ENCODE results near the gene AXIN1. TPM values are rescaled to one million over a fixed set of nuclear protein-coding genes. Genes with fewer than 3 reads are reported as not detected.

Gene AXIN1
- total RNA-seq, 1 experiment from 2014 or later = 50.3 TPM

DNA sequence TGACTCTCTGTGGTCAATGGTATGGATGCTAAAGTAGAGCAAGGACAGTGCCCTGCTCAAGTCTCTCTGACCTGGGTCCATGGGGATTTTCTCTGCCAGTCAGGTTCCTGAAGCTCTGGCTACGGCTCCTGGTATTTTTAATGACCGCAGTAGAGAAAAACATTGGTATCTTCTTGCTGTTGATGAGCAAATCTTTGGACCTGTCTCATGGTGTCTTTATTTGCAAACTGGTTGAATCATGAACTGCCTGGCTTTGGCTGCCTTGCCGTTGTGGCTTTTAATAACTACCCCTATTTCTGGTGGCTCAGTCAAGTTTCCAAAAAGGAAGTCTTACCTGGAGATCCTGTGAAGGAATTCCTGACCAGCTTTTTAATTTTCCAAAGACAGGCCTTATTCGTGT lies 109.2 kb downstream of the AXIN1 start:
- Mint-ChIP-seq H3K36me3 (no peaks in the 10 kb centered on the region), H3K27me3 (ENCODE audit: low read depth) (no peaks in the 10 kb centered on the region), H3K9me3 (no peaks in the 10 kb centered on the region), H3K4me3 (no peak overlapping the region), H3K27ac (no peak overlapping the region), H3K4me1 (no peaks in the 10 kb centered on the region)
- ATAC-seq = no peak
- TF ChIP-seq TEAD1 (CRISPR knock-in tag; IDR thresholded peaks at IDR 0.05) (no peak), JAZF1 (CRISPR knock-in tag; IDR thresholded peaks at IDR 0.05) (no peak), NFE2L1 (CRISPR knock-in tag; IDR thresholded peaks at IDR 0.05) (no peak), ZNF219 (CRISPR knock-in tag; IDR thresholded peaks at IDR 0.05; ENCODE audit: borderline replicate concordance) (no peak), FOXK1 (CRISPR knock-in tag; IDR thresholded peaks at IDR 0.05) (no peak), TCF7 (CRISPR knock-in tag; IDR thresholded peaks at IDR 0.05; ENCODE audit: low read depth) (no peak), SOX15 (CRISPR knock-in tag; IDR thresholded peaks at IDR 0.05) (no peak), PRRX2 (CRISPR knock-in tag; IDR thresholded peaks at IDR 0.05) (no peak), SMAD3 (CRISPR knock-in tag; IDR thresholded peaks at IDR 0.05; ENCODE audit: borderline replicate concordance) (no peak), MXD4 (CRISPR knock-in tag; IDR thresholded peaks at IDR 0.05; ENCODE audit: borderline replicate concordance) (no peak), CBFB (CRISPR knock-in tag; IDR thresholded peaks at IDR 0.05; ENCODE audit: low read depth) (no peak), MYBL2 (CRISPR knock-in tag; IDR thresholded peaks at IDR 0.05) (no peak), FOXJ3 (CRISPR knock-in tag; IDR thresholded peaks at IDR 0.05; ENCODE audit: borderline replicate concordance) (no peak)
- TF ChIP-seq, protein P1, sequence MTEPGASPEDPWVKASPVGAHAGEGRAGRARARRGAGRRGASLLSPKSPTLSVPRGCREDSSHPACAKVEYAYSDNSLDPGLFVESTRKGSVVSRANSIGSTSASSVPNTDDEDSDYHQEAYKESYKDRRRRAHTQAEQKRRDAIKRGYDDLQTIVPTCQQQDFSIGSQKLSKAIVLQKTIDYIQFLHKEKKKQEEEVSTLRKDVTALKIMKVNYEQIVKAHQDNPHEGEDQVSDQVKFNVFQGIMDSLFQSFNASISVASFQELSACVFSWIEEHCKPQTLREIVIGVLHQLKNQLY (CRISPR knock-in tag; IDR thresholded peaks at IDR 0.05) = no peak
- TF ChIP-seq, protein P2, sequence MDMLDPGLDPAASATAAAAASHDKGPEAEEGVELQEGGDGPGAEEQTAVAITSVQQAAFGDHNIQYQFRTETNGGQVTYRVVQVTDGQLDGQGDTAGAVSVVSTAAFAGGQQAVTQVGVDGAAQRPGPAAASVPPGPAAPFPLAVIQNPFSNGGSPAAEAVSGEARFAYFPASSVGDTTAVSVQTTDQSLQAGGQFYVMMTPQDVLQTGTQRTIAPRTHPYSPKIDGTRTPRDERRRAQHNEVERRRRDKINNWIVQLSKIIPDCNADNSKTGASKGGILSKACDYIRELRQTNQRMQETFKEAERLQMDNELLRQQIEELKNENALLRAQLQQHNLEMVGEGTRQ (CRISPR knock-in tag; IDR thresholded peaks at IDR 0.05) = no peak
- TF ChIP-seq, protein P3, sequence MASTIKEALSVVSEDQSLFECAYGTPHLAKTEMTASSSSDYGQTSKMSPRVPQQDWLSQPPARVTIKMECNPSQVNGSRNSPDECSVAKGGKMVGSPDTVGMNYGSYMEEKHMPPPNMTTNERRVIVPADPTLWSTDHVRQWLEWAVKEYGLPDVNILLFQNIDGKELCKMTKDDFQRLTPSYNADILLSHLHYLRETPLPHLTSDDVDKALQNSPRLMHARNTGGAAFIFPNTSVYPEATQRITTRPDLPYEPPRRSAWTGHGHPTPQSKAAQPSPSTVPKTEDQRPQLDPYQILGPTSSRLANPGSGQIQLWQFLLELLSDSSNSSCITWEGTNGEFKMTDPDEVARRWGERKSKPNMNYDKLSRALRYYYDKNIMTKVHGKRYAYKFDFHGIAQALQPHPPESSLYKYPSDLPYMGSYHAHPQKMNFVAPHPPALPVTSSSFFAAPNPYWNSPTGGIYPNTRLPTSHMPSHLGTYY (CRISPR knock-in tag; IDR thresholded peaks at IDR 0.05) = no peak
- ChIA-PET POLR2A (no interaction called here), CTCF (interaction anchor here (0.8 to 1.7 kb wide), 2 partner anchors 76 to 110 kb away, joined by 3 to 6 read pairs; no protein-coding TSS in a partner anchor)
- DNase-seq (ENCODE audit: low spot score) = no peak

DNA sequence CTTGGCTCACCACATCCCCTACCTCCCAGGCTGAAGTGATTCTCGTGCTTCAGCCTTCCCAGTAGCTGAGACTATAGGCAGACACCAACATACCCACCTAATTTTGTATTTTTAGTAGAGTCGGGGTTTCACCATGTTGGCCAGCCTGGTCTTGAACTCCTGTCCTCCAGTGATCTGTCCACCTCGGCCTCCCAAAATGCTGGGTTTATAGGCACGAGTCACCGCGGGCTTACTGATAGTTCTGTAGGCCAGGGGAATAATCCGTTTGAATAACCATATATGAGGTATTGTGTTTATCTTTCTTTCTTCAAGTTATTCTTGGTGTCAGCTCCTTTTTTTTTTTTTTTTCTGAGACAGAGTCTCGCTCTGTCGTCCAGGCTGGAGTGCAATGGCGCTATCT lies 110.2 kb downstream of the AXIN1 start:
- Mint-ChIP-seq H3K9me3 (no peaks in the 10 kb centered on the region), H3K36me3 (peaks cover 3% of the 10 kb centered on the region), H3K4me3 (no peak overlapping the region), H3K27me3 (ENCODE audit: low read depth) (no peaks in the 10 kb centered on the region), H3K27ac (peak overlapping the region; percentile 60), H3K4me1 (no peaks in the 10 kb centered on the region)
- TF ChIP-seq FOXJ3 (CRISPR knock-in tag; IDR thresholded peaks at IDR 0.05; ENCODE audit: borderline replicate concordance) (no peak), TP53 (CRISPR knock-in tag; IDR thresholded peaks at IDR 0.05) (no peak)
- no peak for DNase-seq (ENCODE audit: low spot score)
- ATAC-seq = no peak
- CTCF ChIA-PET = interaction anchor here (1.2 kb wide), 1 partner anchor 120 kb away, joined by 3 read pairs; no protein-coding TSS in a partner anchor
- POLR2A ChIA-PET = interaction anchor here (0.7 kb wide), 1 partner anchor 116 kb away, joined by 4 read pairs; no protein-coding TSS in a partner anchor

DNA sequence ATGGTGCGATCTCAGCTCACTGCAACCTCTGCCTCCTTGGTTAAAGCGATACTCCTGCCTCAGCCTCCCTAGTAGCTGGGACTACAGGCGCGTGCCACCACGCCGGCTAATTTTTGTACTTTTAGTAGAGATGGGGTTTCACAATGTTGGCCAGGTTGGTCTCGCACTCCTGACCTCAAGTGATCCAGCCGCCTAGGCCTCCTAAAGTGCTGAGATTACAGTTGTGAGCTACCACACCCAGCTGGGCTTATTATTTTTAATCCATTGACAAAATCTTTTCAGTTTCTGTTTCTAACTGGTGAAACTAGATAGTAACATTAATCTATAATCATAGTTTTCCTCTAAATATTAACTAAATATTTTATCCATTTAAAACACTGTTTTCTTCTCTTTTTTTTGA lies 112.0 kb downstream of the AXIN1 start:
- Mint-ChIP-seq H3K27me3 (ENCODE audit: low read depth) (no peaks in the 10 kb centered on the region), H3K4me3 (no peak overlapping the region), H3K27ac (no peak overlapping the region), H3K4me1 (peaks cover 1% of the 10 kb centered on the region; the same call in 1 of the 2 replicates), H3K9me3 (no peaks in the 10 kb centered on the region), H3K36me3 (peaks cover 6% of the 10 kb centered on the region)
- POLR2A ChIA-PET = no interaction called here
- TF ChIP-seq NR1H2 (CRISPR knock-in tag; IDR thresholded peaks at IDR 0.05) = no peak
- TF ChIP-seq, protein P4, sequence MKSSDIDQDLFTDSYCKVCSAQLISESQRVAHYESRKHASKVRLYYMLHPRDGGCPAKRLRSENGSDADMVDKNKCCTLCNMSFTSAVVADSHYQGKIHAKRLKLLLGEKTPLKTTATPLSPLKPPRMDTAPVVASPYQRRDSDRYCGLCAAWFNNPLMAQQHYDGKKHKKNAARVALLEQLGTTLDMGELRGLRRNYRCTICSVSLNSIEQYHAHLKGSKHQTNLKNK (CRISPR knock-in tag; IDR thresholded peaks at IDR 0.05) = no peak
- no peak for ATAC-seq
- CTCF ChIA-PET = interaction anchor here (0.9 to 1.2 kb wide), 3 partner anchors 12 to 112 kb away, joined by 3 read pairs; no protein-coding TSS in a partner anchor
- DNase-seq (ENCODE audit: low spot score) = no peak

All from WTC11 (cell line).